ENCODE measurements around the gene SV2C.
"Not testable (repeated sequence)": the region's sequence is repeated elsewhere in the genome, so short reads cannot be mapped to it uniquely, and the experiment has no call there.

The SV2C gene

GRCh38 chr5:76363352-76364225, 280.4 kb downstream of the SV2C start:
- DNase-seq = no peak

DNA sequence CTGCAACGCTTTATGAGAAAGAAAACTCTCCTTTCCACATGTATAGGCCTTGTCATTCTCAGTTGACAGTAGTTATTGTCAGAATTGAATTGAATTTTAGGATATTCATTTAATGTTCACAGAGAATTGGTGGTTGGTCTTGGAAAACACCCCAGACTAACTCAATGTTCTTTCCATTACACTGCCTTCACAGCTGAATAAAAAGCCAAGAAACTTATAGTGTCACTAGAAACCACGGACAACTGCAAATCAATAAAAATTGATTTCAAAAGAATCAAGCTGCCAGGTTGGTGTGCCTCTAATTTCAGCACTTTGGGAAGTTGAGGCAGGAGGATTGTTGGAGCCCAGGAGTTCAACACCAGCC, 281.0 kb downstream of the SV2C start:
- no peak for DNase-seq

DNA sequence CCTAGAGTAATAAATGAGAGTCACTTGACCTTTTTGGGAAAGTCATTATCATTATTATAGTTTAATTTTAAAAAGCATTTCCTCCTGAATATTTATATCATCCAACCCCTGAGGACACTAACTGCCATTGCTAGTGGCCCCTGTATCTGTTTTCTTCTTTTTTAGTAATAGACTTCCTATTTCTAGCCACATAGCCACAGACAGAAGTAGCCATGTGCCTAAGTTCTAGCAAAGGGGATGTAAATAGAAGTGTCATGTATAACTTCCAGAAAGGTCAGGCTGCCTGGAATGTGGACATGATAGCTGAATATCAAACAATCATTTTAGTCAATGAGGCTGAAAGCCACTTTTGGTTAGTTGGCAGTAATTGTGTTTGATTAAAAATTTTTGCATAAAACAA, 282.4 kb downstream of the SV2C start:
- no peak for DNase-seq

DNA sequence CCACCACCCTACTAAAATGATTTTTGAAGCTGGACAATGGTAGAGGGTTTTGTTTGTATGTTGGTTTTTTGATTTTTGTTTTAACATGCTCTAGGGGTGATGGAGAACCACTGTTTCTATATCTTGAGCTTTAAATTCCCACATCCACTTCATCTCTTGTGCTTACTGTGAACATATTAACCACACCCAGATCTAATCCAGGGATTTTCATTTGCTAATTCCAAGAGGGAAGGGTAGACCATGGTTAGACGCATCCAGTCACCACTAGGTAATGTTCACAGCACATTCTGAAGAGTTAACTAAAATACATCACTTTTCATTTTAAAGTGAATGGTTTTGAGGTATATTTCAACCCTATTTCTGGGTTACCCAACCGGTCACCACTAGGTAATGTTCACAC, 283.4 kb downstream of the SV2C start:
- no peak for DNase-seq

- no peak for DNase-seq
Observed at GRCh38 chr5:76367623-76368371, 284.6 kb downstream of the SV2C start.

DNA sequence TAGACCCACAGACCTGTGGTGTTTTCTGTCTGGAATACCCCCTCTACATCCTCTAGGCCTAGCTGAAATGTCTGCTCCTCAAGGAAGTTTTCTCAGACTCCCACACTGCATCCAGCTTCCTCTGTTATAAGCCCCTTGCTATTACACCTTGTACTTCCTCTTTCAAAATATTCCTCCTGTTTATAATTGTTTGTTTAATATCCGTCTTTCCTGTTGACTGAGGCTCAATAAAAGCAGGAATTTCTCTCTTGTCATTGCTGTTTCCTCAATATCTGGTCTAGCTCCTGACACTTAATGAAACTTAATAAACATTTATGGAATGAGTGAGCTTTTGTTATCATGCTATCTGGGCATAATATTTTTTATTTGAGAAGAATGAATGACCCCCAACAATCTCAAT, 285.8 kb downstream of the SV2C start:
- DNase-seq = no peak

GRCh38 chr5:76369668-76370067, 286.5 kb downstream of the SV2C start:
- DNase-seq = not testable (repeated sequence)

DNA sequence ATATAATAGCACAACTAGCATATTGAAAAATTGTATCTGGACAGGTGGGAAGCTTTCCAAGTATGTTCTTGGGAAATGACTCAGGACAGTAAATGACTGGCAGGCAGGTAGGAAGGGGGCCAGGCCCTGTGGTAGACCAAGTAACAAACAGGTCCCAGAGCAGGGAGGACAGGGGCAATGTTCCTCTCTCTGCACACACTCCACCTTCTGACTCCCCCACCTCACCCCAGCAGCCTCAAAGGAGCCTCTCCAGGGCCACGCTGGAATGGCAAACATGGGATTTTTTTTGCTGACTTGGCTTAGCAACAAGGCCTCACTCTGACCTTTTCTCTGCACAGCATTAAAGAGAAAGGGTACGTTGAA, 288.8 kb downstream of the SV2C start:
- no peak for DNase-seq

DNA sequence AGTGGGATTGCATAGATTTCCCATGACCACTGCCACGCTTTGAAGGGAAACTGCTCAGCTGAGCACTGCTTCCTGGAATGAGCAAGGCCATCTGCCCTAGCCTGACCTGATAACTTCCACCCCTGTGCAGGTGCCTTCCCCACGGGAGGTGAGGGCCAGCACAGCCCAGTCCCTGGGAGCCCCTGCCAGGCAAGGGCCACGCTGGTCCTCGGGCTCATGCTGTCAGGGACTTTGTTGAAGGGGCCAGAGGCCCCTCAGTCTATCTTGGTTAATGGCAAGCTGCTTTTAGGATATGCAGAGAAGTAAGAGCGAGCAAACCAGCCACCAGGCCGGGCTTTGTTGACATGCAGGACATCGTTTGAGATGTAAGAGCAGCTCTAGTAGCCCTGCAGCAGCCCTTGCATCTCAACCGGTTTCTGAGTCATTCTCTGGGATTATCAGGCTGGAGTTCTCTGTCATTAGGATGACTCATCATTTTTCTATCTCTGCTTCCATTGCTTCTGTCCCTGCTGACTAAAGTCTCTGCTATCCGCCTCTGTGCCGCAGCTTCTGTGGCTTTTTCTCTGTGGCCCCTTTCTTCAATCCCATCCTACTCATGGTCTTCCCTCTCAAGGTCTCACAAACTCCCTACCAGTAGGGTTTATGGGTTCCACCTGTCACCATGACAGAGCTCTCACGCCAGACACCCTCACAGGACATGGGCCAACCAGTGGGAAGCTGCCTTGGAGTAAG, 289.3 kb downstream of the SV2C start:
- no peak for DNase-seq

GRCh38 chr5:76376148-76376865, 293.1 kb downstream of the SV2C start:
- no peak for DNase-seq

DNA sequence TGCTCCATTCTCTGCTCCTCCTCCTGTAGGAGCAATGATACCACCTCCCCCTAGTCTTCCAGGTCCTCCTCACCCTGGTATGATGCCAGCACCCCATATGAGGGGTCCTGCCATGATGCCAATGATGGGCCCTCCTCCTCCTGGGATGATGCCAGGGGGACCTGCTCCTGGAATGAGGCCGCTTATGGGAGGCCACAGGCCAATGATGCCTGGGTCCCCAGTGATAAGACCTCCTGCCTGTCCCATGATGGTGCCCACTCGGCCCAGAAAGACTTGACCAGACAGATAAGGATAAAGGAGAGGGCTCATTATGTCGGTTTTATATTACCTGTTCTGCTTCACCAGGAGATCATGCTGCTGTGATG, 293.7 kb downstream of the SV2C start:
- no peak for DNase-seq

- no peak for DNase-seq
Observed at GRCh38 chr5:76378355-76378754, 295.2 kb downstream of the SV2C start.

GRCh38 chr5:76379316-76379715, 296.1 kb downstream of the SV2C start:
- no peak for DNase-seq

DNA sequence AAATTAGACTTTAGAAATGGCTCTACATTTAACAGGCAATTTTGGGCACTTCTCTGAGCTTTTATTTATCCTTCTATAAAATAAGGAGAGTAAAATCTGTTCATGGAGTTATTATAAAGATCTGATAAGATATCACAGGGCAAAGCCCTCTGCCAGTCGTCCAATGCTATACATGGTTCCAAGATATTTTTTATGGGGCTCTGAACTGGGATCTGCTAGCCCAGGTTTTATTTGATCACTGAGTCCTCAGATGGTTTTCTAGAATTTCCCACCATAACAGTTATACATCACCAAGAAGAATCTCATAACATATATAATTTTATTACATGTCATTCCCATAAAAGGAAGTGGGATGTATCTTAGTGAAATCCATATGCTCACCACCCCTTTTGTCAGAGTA, 296.7 kb downstream of the SV2C start:
- DNase-seq = no peak

GRCh38 chr5:76380346-76381066, 297.3 kb downstream of the SV2C start:
- no peak for DNase-seq

- no peak for DNase-seq
Observed at GRCh38 chr5:76383126-76383832, 300.1 kb downstream of the SV2C start.

DNA sequence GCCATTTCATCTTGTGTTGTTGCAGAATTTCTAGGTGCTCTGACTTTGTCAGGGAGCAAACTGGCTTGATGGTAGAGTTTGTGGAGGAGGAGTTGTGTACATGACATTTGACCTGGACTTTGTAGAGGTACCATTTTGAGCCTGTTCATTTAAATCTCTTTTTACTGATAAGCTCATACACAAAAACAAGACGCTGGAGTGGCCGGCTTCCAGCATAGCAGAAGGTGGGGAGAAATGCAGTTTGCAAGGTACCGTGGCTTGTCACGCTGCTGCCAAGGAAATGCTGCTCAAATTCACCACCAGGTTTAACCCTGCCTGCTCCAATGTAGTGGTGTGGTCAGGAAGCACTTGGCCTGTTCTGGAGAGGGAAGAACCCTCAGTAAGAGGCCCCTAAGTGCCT, 301.0 kb downstream of the SV2C start:
- no peak for DNase-seq

GRCh38 chr5:76384705-76385104, 301.5 kb downstream of the SV2C start:
- no peak for DNase-seq

- no peak for DNase-seq
Observed at GRCh38 chr5:76385540-76385939, 302.4 kb downstream of the SV2C start.

GRCh38 chr5:76386360-76386759, 303.2 kb downstream of the SV2C start:
- DNase-seq = no peak

DNA sequence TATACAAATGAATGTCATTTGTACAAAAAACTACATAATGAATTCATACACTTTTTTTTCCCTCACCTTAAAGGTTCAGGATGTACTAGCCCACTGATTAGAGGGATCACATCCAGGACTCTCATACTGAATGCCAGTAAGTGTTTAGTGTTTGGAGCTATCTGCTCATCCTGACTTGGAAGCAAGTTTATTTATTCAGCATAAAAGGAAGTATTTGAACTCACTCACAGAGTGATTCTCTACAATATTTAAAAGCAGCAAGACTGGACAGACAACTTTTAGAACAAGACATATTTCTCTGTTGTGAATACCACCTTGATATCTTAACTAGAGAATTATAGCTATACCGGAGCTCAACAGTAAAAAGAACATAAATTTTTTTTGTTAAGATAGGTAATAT, 305.1 kb downstream of the SV2C start:
- no peak for DNase-seq

Measured in SIG-M5 (cell line).